Measurements from ENCODE around the gene AKR1B15. TPM values are rescaled to one million over a fixed set of nuclear protein-coding genes. Genes with fewer than 3 reads are reported as not detected.

The AKR1B15 gene
- total and polyA plus RNA-seq, 9 of the 15 experiments (the other 6 are each of a cell fraction or from before 2014, with no cell fraction given) = not detected

DNA sequence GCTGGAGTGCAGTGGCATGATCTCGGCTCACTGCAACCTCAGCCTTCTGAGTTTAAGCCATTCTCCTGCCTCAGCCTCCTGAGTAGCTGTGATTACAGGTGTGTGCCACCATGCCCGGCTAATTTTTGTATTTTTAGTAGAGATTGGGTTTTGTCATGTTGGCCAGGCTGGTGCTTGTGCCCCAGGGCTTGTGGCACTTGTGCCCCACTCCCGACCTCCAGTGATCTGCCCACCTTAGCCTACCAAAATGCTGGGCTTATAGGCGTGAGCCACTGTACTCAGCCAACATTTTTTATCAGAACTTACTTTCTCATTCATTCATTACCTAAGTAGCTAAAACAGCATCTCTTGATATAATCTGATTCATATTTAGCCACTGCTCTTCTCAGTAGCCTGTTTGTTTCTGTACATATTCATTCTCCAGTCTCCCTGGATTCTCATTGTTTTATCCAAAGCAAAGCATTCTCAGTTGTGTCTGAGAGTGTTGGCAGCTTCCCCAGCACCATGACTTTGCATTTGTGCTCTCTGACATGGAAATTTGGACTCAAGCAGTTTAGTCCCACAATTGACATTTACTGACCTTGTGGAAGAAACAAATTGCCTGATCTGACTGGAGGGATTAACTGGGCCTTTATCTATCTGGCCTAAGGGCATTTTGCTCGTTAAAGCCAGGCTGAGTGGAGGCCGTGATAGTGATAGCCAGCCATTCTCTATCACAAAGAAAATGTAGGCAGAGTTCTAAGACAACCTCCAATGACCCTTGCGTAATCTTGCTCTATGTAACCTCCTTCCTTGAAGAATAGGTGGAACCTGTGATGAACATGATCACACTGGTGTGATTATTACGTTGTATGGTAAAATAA lies 44.9 kb downstream of the AKR1B15 start (continued):
- TF ChIP-seq, protein P1, sequence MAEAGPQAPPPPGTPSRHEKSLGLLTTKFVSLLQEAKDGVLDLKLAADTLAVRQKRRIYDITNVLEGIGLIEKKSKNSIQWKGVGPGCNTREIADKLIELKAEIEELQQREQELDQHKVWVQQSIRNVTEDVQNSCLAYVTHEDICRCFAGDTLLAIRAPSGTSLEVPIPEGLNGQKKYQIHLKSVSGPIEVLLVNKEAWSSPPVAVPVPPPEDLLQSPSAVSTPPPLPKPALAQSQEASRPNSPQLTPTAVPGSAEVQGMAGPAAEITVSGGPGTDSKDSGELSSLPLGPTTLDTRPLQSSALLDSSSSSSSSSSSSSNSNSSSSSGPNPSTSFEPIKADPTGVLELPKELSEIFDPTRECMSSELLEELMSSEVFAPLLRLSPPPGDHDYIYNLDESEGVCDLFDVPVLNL (CRISPR knock-in tag; IDR thresholded peaks at IDR 0.05; ENCODE audit: low read depth) = no peak
- no peak for TF ChIP-seq PPARD (CRISPR knock-in tag; IDR thresholded peaks at IDR 0.05)
- TF ChIP-seq, protein P2, sequence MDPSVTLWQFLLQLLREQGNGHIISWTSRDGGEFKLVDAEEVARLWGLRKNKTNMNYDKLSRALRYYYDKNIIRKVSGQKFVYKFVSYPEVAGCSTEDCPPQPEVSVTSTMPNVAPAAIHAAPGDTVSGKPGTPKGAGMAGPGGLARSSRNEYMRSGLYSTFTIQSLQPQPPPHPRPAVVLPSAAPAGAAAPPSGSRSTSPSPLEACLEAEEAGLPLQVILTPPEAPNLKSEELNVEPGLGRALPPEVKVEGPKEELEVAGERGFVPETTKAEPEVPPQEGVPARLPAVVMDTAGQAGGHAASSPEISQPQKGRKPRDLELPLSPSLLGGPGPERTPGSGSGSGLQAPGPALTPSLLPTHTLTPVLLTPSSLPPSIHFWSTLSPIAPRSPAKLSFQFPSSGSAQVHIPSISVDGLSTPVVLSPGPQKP (CRISPR knock-in tag; IDR thresholded peaks at IDR 0.05) = no peak
- TF ChIP-seq ZNF75A (CRISPR knock-in tag; IDR thresholded peaks at IDR 0.05) = no peak
- TF ChIP-seq CHD1 (IDR thresholded peaks at IDR 0.05; ENCODE audit: low read length) = no peak
- no peak for TF ChIP-seq MBD2 (IDR thresholded peaks at IDR 0.05; ENCODE audit: borderline replicate concordance, low read depth)
- TF ChIP-seq, protein P3, sequence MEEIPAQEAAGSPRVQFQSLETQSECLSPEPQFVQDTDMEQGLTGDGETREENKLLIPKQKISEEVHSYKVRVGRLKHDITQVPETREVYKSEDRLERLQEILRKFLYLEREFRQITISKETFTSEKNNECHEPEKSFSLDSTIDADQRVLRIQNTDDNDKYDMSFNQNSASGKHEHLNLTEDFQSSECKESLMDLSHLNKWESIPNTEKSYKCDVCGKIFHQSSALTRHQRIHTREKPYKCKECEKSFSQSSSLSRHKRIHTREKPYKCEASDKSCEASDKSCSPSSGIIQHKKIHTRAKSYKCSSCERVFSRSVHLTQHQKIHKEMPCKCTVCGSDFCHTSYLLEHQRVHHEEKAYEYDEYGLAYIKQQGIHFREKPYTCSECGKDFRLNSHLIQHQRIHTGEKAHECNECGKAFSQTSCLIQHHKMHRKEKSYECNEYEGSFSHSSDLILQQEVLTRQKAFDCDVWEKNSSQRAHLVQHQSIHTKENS (CRISPR knock-in tag; IDR thresholded peaks at IDR 0.05) = no peak
- TF ChIP-seq TEAD2 (tag; IDR thresholded peaks at IDR 0.05) = no peak
- TF ChIP-seq KAT8 (IDR thresholded peaks at IDR 0.05; ENCODE audit: low read depth) = no peak
- no peak for TF ChIP-seq GABPB1 (CRISPR knock-in tag; IDR thresholded peaks at IDR 0.05)
- no peak for TF ChIP-seq POLR3G (IDR thresholded peaks at IDR 0.05; ENCODE audit: extremely low read depth, insufficient read length, insufficient replicate concordance)
- TF ChIP-seq ZNF263 (CRISPR knock-in tag; IDR thresholded peaks at IDR 0.05; ENCODE audit: borderline replicate concordance) = no peak
- TF ChIP-seq PML (IDR thresholded peaks at IDR 0.05; ENCODE audit: low read length) = 0 out of 2 replicates have a peak, but pooled peaks have one; percentile 58
- peak; percentile 24; the same call in 1 of the 2 replicates for TF ChIP-seq ZFX (CRISPR knock-in tag; IDR thresholded peaks at IDR 0.05)
- TF ChIP-seq ATF7 (IDR thresholded peaks at IDR 0.05) = peak; percentile 36; the same call in 1 of the 2 replicates
- TF ChIP-seq ARID1B (IDR thresholded peaks at IDR 0.05) = peak; percentile 88
- TF ChIP-seq CEBPG (CRISPR knock-in tag; IDR thresholded peaks at IDR 0.05) = 0 out of 2 replicates have a peak, but pooled peaks have one; percentile 14
- peak; percentile 67 to 92 for TF ChIP-seq CEBPG (tag; conservative IDR thresholded peaks at IDR 0.05 in 1 of 2, IDR thresholded peaks at IDR 0.05 in 1 of 2)
- no peak for TF ChIP-seq KLF6 (CRISPR knock-in tag; IDR thresholded peaks at IDR 0.05; ENCODE audit: borderline replicate concordance)
- no peak for TF ChIP-seq NFIX (CRISPR knock-in tag; IDR thresholded peaks at IDR 0.05; ENCODE audit: low read depth)
- TF ChIP-seq BCL6 (CRISPR knock-in tag; IDR thresholded peaks at IDR 0.05) = no peak
- no peak for TF ChIP-seq ZC3H11A (IDR thresholded peaks at IDR 0.05; ENCODE audit: low read depth, low read length)
- TF ChIP-seq, protein P4, sequence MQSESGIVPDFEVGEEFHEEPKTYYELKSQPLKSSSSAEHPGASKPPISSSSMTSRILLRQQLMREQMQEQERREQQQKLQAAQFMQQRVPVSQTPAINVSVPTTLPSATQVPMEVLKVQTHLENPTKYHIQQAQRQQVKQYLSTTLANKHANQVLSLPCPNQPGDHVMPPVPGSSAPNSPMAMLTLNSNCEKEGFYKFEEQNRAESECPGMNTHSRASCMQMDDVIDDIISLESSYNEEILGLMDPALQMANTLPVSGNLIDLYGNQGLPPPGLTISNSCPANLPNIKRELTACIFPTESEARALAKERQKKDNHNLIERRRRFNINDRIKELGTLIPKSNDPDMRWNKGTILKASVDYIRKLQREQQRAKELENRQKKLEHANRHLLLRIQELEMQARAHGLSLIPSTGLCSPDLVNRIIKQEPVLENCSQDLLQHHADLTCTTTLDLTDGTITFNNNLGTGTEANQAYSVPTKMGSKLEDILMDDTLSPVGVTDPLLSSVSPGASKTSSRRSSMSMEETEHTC (IDR thresholded peaks at IDR 0.05) = no peak
- no peak for TF ChIP-seq U2AF1 (optimal IDR thresholded peaks at IDR 0.05; ENCODE audit: low read depth, low read length)

Measured in K562 (cell line).